ENCODE measurements around the gene COL4A4.

DNA sequence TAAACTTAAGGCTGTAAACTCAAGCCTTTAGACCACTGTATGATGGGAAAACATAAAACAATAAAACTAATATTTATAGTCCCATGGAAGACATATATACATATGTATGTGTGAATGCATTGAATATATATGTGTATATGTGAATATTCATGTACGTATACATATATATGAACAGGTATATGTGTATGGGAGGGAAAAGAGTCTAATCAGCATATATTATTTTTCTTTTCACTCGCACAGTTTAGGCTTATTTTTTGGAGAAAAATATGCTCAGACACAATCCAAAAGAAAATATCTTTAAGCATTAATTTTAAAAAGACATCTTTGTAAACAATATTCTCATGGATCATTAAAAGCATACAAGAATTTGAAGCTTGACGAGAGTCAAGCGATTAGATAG, 22.7 kb downstream of the COL4A4 start:
- TF ChIP-seq, protein P1, sequence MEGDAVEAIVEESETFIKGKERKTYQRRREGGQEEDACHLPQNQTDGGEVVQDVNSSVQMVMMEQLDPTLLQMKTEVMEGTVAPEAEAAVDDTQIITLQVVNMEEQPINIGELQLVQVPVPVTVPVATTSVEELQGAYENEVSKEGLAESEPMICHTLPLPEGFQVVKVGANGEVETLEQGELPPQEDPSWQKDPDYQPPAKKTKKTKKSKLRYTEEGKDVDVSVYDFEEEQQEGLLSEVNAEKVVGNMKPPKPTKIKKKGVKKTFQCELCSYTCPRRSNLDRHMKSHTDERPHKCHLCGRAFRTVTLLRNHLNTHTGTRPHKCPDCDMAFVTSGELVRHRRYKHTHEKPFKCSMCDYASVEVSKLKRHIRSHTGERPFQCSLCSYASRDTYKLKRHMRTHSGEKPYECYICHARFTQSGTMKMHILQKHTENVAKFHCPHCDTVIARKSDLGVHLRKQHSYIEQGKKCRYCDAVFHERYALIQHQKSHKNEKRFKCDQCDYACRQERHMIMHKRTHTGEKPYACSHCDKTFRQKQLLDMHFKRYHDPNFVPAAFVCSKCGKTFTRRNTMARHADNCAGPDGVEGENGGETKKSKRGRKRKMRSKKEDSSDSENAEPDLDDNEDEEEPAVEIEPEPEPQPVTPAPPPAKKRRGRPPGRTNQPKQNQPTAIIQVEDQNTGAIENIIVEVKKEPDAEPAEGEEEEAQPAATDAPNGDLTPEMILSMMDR (IDR thresholded peaks at IDR 0.05), result no peak
- TF ChIP-seq POLR2A (IDR thresholded peaks at IDR 0.05), result no peak

Data from Peyer's patch (tissue), 4 donors.